Body of pancreas (tissue), 4 donors: Measurements from ENCODE around the gene AGBL4.

ENCODE experiments used
- POLR2A ChIP-seq, 3 donors: fragments of 450-650 bp; IDR thresholded peaks; one replicate each; pipeline ENCODE4 v1.6.1; 2016; ENCODE audit warnings: antibody characterized with exemption in 3 of 3, mild to moderate bottlenecking in 2 of 3
- TF ChIP-seq, protein P1 (sequence below), 7 experiments: fragments of 450-650 bp in 4 of 7; fragments of 200-600 bp in 3 of 7; sonication (generic) in 3 of 7; IDR thresholded peaks; one replicate each; pipeline ENCODE4 v1.5.1; 2016 to 2019; ENCODE audit warnings: antibody characterized with exemption in 7 of 7

DNA sequence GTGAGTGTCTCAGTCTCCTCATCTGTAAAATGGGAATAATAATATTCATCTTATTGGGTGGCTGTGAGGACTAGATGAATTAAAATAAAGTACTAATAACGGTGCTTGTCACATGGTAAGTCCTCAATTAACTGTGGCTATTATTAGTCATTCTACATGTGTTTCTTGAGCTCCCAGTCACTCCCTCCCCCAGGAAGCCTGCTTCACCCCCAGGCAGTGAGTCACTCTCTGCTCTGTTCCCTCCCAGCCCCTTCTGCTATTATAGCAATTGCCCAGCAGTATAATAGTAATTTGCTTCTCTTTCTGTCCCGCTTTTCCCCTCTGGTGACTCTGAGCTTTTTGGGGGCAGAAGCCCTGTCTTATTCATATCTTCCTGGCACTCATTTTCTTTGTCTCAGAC is 1349.1 kb downstream of the AGBL4 start:
- TF ChIP-seq, protein P1, sequence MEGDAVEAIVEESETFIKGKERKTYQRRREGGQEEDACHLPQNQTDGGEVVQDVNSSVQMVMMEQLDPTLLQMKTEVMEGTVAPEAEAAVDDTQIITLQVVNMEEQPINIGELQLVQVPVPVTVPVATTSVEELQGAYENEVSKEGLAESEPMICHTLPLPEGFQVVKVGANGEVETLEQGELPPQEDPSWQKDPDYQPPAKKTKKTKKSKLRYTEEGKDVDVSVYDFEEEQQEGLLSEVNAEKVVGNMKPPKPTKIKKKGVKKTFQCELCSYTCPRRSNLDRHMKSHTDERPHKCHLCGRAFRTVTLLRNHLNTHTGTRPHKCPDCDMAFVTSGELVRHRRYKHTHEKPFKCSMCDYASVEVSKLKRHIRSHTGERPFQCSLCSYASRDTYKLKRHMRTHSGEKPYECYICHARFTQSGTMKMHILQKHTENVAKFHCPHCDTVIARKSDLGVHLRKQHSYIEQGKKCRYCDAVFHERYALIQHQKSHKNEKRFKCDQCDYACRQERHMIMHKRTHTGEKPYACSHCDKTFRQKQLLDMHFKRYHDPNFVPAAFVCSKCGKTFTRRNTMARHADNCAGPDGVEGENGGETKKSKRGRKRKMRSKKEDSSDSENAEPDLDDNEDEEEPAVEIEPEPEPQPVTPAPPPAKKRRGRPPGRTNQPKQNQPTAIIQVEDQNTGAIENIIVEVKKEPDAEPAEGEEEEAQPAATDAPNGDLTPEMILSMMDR (IDR thresholded peaks at IDR 0.05), result no peak
- TF ChIP-seq POLR2A (IDR thresholded peaks at IDR 0.05), result no peak
